A673 (cell line): Measurements from ENCODE around the gene DMP1. TPM values are rescaled to one million over a fixed set of nuclear protein-coding genes. Genes with fewer than 3 reads are reported as not detected.

Experiments used
- BruUV-seq: library from RNA; stranded (reverse); fragments of 400-500 nt; replicated peaks from 2 replicates; lab custom pipeline; 2021; lab: Mats Ljungman, UMichigan
- CTCF ChIA-PET: fragments of 300-600 bp; sonication (Branson Sonifier 250); formaldehyde crosslinking; loops from one replicate; lab custom pipeline; 2022; ENCODE audit warnings: antibody characterized with exemption; lab: Charles Lee
- POLR2A ChIA-PET: fragments of 300-600 bp; sonication (Branson Sonifier 250); formaldehyde crosslinking; loops from one replicate; lab custom pipeline; 2022; ENCODE audit warnings: antibody characterized with exemption; ENCODE audit not compliant: low non-redundant PET; lab: Charles Lee
- DNase-seq: peaks from one replicate; pipeline ENCODE4 v3.0.0-alpha.2; 2015; ENCODE audit warnings: low spot score
- H3K27ac ChIP-seq: fragments of 200-600 bp; sonication (generic); 2 replicates; pipeline ENCODE4 v1.5.1; 2016; ENCODE audit warnings: mixed run types, low read depth, mild to moderate bottlenecking, mixed read lengths, antibody characterized with exemption, low read length; ENCODE audit not compliant: poor library complexity, severe bottlenecking
- H3K27me3 ChIP-seq: fragments of 200-600 bp; sonication (generic); replicated peaks from 2 replicates; pipeline ENCODE4 v1.6.1; 2017; ENCODE audit warnings: mixed run types, low read depth, mild to moderate bottlenecking, mixed read lengths, antibody characterized with exemption, low read length; ENCODE audit not compliant: insufficient read depth, poor library complexity
- H3K36me3 ChIP-seq: fragments of 200-600 bp; sonication (generic); 2 replicates; pipeline ENCODE4 v1.6.1; 2016; ENCODE audit warnings: mixed run types, mild to moderate bottlenecking, mixed read lengths, antibody characterized with exemption, low read length; ENCODE audit not compliant: insufficient read depth, poor library complexity, severe bottlenecking
- H3K4me1 ChIP-seq: fragments of 200-600 bp; sonication (generic); 2 replicates; pipeline ENCODE4 v1.6.1; 2017; ENCODE audit warnings: mixed run types, mild to moderate bottlenecking, mixed read lengths, antibody characterized with exemption, low read length; ENCODE audit not compliant: insufficient read depth, poor library complexity, severe bottlenecking
- H3K4me3 ChIP-seq: fragments of 200-600 bp; sonication (generic); 2 replicates; pipeline ENCODE4 v1.5.1; 2016; ENCODE audit warnings: low read depth, mixed run types, mild to moderate bottlenecking, mixed read lengths, low read length; ENCODE audit not compliant: poor library complexity, severe bottlenecking
- H3K9me3 ChIP-seq: fragments of 200-600 bp; sonication (generic); 2 replicates; pipeline ENCODE4 v1.6.1; 2016; ENCODE audit warnings: mixed run types, low read depth, mild to moderate bottlenecking, mixed read lengths, antibody characterized with exemption, low read length; ENCODE audit not compliant: poor library complexity, severe bottlenecking
- EZH2 ChIP-seq: fragments of 200-600 bp; sonication (generic); IDR thresholded peaks from 2 replicates; pipeline ENCODE4 v1.6.1; 2017; ENCODE audit warnings: borderline replicate concordance, low read depth, mild to moderate bottlenecking, mixed read lengths, antibody characterized with exemption, low read length; ENCODE audit not compliant: poor library complexity, severe bottlenecking
- intact Hi-C: fragments of 100-400 bp; cut with micrococcal nuclease; formaldehyde crosslinking; loops from one replicate; pipeline ENCODE4 v1.10.0; 2022; ENCODE audit not compliant: unreplicated experiment
- total RNA-seq: library from RNA; stranded (reverse); gene quantifications from 2 replicates; pipeline ENCODE4 v1.2.3, GENCODE V29; 2021
- TF ChIP-seq, protein P1 (sequence below): fragments of 300-800, 200-600 bp; sonication (generic); conservative IDR thresholded peaks from 2 replicates; pipeline ENCODE4 v1.5.1; 2017; ENCODE audit warnings: low read depth, mild to moderate bottlenecking, antibody characterized with exemption, low read length, moderate library complexity, mixed read lengths

Gene DMP1
- total RNA-seq, 1 experiment from 2014 or later = not detected

GRCh38 chr4:87620491-87620890 is 29.6 kb upstream of the DMP1 start:
- ChIA-PET CTCF (no interaction called here), POLR2A (no interaction called here)
- H3K27ac ChIP-seq = no peak overlapping the region
- no peak for TF ChIP-seq EZH2
- TF ChIP-seq, protein P1, sequence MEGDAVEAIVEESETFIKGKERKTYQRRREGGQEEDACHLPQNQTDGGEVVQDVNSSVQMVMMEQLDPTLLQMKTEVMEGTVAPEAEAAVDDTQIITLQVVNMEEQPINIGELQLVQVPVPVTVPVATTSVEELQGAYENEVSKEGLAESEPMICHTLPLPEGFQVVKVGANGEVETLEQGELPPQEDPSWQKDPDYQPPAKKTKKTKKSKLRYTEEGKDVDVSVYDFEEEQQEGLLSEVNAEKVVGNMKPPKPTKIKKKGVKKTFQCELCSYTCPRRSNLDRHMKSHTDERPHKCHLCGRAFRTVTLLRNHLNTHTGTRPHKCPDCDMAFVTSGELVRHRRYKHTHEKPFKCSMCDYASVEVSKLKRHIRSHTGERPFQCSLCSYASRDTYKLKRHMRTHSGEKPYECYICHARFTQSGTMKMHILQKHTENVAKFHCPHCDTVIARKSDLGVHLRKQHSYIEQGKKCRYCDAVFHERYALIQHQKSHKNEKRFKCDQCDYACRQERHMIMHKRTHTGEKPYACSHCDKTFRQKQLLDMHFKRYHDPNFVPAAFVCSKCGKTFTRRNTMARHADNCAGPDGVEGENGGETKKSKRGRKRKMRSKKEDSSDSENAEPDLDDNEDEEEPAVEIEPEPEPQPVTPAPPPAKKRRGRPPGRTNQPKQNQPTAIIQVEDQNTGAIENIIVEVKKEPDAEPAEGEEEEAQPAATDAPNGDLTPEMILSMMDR = no peak
- no TSS peak for BruUV-seq
- H3K4me1 ChIP-seq = no peaks in the 10 kb centered on the region
- no peaks in the 10 kb centered on the region for H3K36me3 ChIP-seq
- intact Hi-C loops = no loop called here
- H3K9me3 ChIP-seq = no peaks in the 10 kb centered on the region
- no peak overlapping the region for H3K4me3 ChIP-seq
- H3K27me3 ChIP-seq = peaks cover 13% of the 10 kb centered on the region
- DNase-seq = no peak

DNA sequence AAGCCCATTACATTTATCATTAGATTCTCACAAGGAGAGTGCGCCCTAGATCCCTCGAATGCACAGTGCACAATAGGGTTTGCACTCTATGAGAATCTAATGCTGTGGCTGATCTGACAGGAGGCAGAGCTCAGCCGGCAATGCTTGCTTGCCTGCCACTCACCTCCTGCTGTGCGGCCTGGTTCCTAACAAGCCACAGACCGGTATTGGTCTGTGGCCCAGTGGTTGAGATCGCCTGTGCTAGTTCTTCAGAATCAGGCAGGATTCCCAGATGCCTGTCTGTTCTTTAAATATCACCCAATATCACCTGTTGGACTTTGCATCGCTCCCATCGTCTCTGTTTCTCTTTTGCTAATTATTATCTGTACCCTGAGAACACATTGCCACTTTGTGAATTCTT is 27.8 kb upstream of the DMP1 start:
- Histone ChIP-seq H3K36me3 (no peaks in the 10 kb centered on the region), H3K9me3 (no peaks in the 10 kb centered on the region), H3K27me3 (peaks cover 13% of the 10 kb centered on the region), H3K4me1 (no peaks in the 10 kb centered on the region), H3K4me3 (no peak overlapping the region), H3K27ac (no peak overlapping the region)
- ChIA-PET CTCF (no interaction called here), POLR2A (no interaction called here)
- BruUV-seq = no TSS peak
- TF ChIP-seq EZH2 = no peak
- TF ChIP-seq, protein P1 = no peak
- no peak for DNase-seq
- intact Hi-C loops = no loop called here

- TF ChIP-seq, protein P1 = no peak
- TF ChIP-seq EZH2 = no peak
- Histone ChIP-seq H3K36me3 (no peaks in the 10 kb centered on the region), H3K9me3 (no peaks in the 10 kb centered on the region), H3K27me3 (no peaks in the 10 kb centered on the region), H3K4me3 (no peak overlapping the region), H3K4me1 (no peaks in the 10 kb centered on the region), H3K27ac (no peak overlapping the region)
- BruUV-seq = no TSS peak
- CTCF ChIA-PET = no interaction called here
- POLR2A ChIA-PET = no interaction called here
- intact Hi-C loops = no loop called here
- no peak for DNase-seq
These were observed 25.4 kb upstream of the DMP1 start for GRCh38 chr4:87624698-87625097.
